ENCODE data around the gene NHLH1.

Gene NHLH1

DNA sequence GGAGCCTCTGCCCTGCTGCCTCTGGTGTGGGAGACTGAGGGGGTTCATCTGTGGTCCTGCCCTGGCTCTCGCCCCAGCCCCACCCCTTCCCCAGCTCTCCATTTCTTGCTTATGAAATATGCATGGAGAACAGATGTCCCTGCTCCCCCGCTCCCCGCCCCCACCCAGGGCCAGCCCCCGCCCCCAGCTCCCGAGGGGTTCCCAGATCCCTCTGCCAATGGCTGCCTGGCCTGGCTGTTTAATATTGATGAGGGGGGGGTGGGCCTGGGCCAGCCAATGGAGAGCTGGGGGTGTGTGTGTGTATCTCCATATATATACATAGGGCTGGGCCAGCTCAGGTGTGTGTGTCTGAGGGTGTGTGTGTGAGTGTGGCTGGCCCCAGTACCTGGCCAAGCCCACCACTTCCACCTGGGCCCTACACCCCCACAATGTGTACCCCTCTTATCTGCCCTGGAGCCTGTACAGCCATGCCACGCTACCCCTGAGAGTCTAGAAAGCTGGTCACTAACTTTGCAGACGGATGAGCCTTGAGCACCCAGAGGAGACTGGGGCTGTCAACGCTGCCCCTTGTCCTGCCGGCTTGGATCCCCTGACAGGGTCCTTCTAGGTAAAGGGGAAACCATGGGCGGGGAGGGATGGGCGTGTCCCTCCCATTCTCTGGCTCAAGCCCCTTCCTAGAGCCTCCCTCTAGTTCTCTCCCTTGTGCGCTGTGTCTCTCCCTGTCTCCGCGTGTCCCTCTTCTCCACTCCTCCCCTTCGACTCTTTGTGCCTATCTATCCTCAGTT lies at the start of gene NHLH1:
Gene NHLH1 (plus strand): TSS at position 341 of the 785 bp plus-strand sequence. CDS start 3,661 bp downstream, outside the sequence.
- no peak for DNase-seq (ENCODE audit: low spot score)

DNA sequence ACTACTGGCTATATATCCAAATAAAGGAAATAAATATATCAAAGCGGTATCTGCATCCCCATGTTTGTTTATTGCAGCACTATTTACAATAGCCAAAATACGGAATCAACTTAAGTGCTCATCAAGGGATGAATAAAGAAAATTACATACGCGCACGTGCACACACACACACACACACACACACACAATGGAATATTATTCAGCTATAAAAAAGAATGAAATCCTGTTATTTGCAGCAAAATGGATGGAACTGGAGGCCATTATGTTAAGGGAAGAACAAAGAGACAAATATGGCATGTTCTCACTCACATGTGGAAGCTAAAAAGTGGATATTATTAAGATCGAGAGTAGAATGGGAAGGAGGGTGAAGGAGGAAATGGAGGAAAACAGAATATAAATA lies 44.0 kb upstream of the NHLH1 start:
- no peak for DNase-seq (ENCODE audit: low spot score)

DNA sequence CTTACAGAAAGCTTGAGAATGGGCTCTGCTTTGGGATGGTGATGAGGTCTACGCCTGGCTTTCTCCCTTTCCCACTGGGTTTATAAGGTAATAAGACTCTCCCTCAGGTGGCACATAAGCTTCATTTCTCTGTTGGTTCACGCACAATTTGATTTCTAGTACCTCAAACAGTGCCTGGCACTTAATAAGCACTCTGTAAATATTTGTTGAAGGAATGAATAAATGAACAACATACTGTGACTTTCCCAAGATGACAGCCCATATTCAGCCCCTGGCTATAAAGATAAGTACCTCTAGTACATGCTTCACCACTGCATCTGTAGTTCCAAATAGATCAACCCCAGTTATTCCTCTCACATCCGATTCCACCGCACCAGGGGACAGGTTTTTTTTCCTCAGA lies 41.6 kb upstream of the NHLH1 start:
- no peak for DNase-seq (ENCODE audit: low spot score)

DNA sequence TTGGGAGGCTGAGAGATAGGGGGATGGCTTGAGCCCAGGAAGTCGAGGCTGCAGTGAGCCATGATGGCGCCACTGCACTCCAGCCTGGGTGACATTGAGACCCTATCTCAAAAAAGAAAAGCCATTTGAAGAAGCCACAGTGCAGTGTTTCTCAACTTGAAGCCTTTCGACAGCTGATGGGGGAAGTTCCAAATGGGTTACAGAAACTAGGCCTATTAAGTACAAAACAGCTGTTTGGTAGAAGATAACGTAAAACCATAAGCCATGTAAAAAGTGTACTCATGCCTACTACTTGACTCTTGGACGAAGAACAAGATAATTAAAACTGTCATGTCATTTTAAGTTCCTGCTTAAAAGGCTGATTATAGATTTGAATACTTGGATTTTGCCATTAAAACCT lies 40.5 kb upstream of the NHLH1 start:
- DNase-seq (ENCODE audit: low spot score): no peak

DNA sequence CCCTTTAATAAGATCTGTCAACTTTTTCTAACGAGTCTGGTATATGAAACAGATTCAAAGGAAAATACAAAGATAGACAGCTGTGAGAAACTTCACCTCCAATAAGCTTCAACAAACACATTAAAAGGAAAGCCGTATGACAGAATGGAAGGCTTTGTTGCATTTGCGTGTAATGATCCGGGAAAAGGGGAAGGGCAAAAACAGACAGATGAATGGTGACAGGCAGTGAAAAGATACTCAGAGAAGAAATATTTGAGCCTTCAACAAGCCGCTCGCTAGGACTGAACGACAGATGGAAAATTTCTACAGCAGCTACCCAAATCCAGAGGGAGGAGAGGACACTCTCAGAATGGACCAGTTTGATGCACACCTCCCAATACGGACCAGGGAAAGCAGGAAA lies 38.7 kb upstream of the NHLH1 start:
- DNase-seq (ENCODE audit: low spot score): peak; percentile 3

DNA sequence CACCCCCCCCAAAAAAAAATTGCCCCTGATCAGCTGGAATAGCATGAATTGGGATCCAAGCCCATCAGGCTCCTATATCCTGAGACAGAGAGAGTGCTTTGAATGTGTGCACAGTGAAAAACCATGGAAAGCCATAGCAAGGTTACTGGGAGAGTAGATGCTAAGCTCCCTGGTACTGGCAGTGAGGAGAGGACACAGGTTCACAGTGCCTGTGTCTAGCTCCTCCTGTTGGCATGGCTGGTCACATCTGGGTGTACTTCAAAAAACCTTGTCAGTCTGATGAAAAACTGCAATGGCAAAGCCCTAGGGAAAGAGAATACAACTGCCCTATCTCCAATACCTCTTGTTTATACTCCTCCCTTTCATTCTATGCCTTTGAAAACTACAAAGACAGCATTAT lies 36.8 kb upstream of the NHLH1 start:
- no peak for DNase-seq (ENCODE audit: low spot score)

DNA sequence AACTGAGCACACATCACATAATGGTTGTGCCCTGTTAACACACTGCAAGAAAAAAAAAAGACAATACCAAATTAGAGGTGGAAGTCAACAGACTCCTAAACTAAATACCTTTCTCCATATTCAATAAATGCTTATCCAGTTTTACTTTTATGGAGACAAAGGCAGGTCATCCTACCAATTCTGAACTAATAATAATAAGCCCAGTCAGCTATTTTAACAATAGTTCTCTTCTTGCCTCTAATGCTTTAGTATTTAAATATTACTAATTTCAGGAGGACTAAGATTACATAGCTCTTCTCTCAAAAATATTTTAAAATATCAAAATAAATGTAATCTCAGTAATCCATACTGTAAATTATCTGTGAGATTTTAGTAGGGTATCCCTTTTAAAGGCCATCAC lies 34.4 kb upstream of the NHLH1 start:
- DNase-seq (ENCODE audit: low spot score): no peak

DNA sequence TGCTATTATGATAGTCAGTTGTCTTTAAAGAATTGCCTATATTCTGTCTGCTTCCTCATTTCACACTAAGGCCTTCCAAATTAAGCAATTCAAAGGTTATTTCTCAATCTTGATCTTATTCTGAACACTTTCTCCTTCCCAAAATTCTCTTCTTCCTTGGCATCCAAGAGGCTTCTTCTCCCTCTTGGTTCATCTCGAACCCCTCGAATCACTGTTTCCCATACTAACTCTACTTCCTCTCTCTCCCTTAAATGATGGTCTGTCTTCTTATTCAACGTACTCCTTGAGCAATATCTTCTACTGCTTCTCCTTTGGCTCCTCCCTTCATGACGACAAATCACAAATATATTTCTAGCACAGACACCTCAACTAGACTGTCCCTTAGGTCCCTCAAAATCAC lies 28.3 kb upstream of the NHLH1 start:
- no peak for DNase-seq (ENCODE audit: low spot score)

DNA sequence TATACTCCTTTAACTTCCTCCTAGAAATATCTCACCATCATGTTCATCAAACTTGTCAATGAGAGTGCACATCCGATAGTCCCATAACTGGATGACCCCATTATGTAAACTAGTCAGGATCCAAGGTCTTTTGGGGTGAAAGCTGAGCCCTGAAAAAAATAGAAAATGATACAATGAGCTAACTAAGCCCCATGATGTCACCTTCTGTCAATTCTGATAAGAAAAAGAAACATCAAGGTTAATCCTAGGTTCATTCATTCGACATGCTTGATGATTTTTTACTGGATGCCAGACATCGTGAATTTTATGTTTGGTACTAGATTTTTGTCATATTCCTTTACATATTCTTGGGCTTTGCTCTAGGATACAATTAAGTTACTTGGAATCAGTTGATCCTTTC lies 26.7 kb upstream of the NHLH1 start:
- no peak for DNase-seq (ENCODE audit: low spot score)

DNA sequence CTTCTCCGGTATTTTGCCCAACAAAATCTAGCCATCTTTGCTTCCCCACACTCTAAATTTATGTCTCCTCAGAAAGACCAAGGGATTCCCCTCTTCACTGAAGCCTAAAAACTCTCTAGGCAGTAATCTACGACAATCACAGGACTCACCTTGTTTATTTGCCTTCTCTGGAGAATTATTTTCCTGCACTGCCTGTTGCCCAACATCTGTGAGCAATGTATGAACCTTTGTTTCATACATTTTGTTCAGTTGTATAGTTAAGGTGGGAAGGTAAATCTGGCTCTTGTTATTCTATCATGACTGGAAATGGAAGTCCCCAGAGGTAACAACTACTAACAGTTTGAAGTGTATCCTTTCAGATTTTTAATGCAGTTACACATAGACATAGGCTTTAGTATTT lies 26.0 kb upstream of the NHLH1 start:
- DNase-seq (ENCODE audit: low spot score): no peak

DNA sequence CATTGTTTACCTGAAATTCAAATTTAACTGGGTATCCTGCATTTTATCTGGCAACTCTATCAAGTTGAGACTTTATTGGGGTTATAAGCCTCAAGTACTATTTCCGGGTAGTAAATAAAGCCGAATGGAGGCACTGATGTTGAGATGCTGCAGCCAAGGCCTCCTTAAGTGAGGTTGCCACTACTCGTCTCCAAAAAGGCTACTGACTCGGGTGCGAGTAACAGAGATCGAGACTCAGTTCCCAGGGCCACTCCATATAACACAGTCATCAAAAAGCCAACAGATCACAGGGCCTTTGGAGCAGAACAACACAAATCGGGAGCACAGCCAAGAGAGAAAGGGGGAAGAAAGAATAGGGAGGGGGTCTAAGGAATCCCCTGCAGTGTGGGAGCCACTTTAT lies 24.3 kb upstream of the NHLH1 start:
- DNase-seq (ENCODE audit: low spot score): no peak

DNA sequence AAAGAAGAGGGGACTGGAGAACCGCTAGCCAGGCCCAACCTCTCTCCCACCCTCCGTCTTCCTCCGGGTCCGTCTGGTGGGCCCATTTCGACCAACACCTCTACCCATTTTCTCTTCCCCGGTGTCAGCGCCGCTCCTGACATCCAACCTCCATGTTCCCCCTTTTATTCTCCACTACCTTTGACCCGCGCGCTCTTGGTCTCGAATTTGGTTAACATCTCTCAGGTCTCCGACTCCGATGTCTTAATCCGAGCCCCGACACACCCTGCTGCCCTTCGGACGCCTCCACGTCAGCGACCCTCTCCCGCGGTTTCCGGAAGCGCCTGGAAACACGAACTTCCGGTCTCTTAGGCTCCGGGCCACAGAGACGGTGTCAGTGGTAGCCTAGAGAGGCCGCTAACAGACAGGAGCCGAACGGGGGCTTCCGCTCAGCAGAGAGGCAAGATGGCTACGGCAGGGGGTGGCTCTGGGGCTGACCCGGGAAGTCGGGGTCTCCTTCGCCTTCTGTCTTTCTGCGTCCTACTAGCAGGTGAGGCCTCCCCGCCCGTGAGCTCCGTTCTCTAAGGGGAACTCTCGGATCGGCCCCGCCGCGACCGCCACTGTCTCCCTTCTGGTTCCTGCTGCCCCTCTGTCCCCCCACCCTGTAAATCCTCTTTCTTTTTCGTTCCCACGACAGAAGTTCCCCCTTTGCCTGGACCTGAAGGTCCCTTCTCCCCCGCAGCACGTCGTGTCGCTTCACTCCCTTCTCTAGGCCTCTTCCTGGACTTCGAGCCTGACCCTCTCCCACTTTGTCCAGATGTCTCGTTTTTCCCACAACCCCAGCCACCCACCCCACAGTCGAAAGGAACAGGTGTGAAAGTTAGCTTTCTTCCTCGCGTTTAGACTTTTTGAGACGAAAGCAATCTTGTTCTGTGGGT lies 23.7 kb upstream of the NHLH1 start, which contains the start of the genes COPA and NCSTN:
Gene COPA (minus strand): TSS at position 298 of the 917 bp plus-strand sequence. CDS start 80 bp downstream, at position 218.
Gene NCSTN (plus strand): TSS at position 431 of the 917 bp plus-strand sequence. CDS start 14 bp downstream, at position 445.
- peak; percentile 96 for DNase-seq (ENCODE audit: low spot score)

DNA sequence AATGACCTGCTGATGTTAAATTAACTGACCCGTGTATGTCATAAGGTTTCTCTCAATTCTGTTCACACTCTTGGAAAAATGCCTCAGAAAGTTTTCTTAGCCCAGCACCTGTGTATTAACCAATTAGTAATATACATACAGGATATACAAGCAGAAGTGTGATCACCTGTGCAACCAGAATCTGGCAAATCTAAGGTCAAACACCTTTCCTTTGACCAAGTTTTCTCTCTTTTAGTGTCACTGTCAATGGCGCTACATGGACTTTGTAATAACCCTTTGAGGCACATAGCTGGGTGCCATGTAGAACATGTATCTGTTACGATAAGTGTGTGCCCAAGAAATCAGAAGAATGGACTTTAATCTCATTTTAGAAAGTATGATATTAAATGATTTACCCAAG lies 22.6 kb upstream of the NHLH1 start:
- no peak for DNase-seq (ENCODE audit: low spot score)

DNA sequence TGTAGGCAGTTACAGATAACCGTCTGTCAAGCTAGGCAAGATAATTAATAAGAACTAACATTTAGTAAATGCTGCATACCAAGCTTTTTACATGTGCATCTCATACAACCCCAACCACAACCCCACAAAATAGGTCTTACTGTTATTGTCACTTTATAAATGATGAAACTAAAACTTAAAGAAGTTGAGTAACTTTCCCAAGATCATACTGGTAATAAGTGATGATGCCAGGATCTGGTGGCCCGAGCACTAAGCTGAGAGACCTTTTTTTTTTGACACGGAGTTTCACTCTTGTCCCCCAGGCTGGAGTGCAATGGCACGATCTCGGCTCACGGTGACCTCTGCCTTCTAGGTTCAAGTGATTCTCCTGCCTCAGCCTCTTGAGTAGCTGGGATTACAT lies 21.9 kb upstream of the NHLH1 start:
- no peak for DNase-seq (ENCODE audit: low spot score)

DNA sequence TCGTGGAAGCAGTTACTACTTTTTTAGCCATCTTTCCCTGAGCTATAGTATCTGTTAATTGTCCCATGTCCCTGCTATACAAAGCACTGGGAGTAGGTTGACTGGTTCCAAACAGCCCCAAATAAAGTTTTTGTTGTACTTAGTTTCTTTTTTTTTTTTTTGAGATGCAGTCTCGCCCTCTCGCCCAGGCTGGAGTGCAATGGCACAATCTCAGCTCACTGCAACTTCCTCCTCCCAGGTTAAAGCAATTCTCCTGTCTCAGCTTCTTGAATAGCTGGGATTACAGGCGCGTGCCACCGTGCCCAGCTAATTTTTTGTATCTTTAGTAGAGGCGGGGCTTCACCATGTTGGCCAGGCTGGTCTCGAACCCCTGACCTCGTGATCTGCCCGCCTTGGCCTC lies 20.4 kb upstream of the NHLH1 start:
- DNase-seq (ENCODE audit: low spot score): no peak

DNA sequence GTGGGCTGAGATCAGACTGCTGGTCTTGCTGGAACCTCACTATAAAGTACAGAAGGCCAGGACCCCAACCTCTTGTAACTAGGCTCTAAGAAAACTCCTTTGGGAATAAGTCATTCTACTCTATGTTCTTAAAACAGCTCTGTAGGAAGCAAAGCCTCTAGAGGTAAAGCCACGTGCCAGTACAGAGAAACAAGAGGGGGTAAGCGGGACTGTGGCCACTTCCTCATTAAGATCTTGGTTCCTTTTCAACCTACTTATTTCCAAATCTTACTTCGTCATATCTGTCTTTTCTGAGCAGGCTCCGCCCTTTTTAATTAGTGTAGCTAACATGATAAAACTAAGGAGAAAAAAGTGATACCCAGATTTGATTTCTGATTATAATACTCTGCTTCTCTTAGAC lies 19.9 kb upstream of the NHLH1 start:
- no peak for DNase-seq (ENCODE audit: low spot score)

DNA sequence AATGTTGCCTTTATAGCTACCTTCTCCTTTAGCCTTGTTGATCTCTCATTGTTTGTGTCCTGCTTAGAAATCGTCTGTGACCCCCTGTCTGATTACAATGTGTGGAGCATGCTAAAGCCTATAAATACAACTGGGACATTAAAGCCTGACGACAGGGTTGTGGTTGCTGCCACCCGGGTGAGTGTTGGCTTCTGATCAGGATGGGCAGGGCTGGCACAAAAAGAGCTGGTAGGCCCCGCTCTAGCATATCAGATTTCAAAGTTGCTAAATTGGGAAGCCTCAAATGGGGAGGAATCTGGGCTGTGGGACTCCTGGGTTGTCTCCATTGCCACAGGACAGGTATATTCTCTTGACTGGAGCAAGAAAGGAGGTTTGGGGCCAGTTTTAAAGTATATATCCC lies 15.2 kb upstream of the NHLH1 start:
- DNase-seq (ENCODE audit: low spot score): no peak

DNA sequence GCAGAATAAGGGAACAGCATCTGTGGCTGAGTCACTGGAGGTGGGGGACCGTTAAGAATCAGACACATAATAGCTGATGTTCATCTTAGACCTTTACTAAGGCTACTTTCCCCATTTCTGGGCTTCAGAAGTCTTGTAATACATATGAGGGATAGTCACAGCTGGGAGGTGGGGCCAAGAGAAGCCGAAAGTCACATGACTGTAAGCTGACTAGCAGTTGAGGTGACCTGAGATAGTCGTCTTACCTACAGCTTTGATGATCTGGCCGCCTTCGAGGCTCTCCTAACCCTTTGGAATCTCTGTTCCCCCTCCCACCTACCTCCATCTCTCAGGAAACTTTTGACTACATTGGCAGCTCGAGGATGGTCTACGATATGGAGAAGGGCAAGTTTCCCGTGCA lies 14.3 kb upstream of the NHLH1 start:
- DNase-seq (ENCODE audit: low spot score): no peak

DNA sequence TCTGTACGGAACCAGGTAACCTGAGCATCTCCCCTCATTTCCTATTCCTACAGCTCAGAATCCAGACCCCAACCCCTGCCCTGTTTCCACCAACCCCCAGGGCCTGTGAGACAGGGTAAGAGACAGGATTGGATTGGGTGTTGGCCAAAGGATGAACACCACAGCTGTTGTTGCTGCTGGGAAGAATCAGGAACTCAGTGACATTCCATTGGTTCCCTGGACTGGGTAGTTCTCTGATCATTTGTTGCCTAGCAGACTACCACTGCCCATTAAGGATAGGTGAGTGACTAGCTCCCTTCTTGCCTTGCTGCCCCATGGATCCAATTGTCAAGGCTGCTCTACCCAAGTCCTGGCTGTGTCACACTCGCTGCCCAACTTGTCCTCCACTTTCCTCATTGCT lies 13.6 kb upstream of the NHLH1 start:
- no peak for DNase-seq (ENCODE audit: low spot score)

DNA sequence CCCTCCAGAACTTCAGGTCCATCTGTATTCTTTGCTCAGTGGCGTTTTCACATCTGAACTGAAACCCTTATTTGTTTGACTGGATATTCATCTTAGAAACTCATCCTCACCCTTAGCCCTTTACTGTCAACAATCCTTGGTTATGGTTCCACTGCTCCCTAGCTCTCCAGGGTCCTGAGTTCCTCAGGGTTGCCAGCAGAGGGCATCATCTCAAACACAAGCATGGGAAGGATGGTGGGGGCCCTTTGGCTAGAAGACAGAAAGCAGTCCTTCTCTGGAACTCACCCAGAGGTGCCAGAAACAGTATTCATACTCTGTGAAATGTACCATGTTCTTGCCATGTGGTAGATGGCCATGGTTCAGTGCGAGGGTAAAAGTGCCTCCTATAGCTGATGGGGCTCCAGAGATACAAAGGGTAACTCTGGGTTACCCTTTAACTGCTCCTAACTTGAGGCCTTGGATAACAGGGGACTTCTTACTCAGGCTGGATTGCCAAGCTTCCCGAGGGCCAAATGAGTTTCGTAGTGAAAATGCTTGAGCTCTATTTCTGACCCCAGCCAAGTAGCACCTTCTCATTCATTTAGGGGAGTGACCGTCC lies 12.4 kb upstream of the NHLH1 start:
- peak; percentile 51 for DNase-seq (ENCODE audit: low spot score)

DNA sequence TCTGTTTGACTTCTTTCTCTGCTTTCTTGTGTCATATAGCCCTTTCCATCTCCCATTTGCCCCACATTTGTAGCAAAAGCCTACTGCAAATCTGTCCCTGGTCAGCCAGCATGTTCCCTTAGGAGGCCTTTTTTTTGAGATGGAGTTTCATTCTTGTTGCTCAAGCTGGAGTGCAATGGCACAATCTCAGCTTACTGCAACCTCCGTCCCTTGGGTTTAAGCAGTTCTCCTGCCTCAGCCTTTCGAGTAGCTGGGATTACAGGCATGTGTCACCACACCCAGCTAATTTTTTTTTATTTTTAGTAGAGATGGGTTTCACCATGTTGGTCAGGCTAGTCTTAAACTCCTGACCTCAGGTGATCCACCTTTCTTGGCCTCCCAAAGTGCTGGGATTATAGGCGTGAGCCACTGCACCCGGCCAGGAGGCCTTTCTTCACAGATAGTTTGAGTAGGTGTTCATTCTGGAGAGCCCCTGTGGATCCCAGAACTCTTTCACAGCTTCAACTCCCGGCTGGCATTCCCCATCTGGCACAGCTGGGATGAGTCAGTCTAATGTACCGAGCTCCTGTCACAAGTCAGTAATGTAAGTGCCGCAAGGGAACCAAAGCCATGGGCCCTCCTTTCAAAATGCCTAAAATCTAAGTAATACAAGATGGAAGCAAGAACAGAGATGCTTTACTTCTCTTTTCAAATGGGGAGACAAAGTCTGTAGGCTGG lies 9.4 kb upstream of the NHLH1 start:
- DNase-seq (ENCODE audit: low spot score): no peak

DNA sequence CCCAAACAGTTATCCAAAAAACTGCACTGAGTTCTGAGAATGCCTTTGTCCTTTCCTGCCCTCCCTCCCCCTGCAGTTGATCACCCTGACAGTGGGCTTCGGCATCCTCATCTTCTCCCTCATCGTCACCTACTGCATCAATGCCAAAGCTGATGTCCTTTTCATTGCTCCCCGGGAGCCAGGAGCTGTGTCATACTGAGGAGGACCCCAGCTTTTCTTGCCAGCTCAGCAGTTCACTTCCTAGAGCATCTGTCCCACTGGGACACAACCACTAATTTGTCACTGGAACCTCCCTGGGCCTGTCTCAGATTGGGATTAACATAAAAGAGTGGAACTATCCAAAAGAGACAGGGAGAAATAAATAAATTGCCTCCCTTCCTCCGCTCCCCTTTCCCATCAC lies 8.8 kb upstream of the NHLH1 start:
- no peak for DNase-seq (ENCODE audit: low spot score)
